Raji (cell line): ENCODE data around the gene CEP162.

Experiments
- POLR2A ChIP-seq: IDR thresholded peaks from 2 replicates; pipeline ENCODE4 v1.6.1; 2011; ENCODE audit warnings: low read depth, low read length, control low read depth; ENCODE audit not compliant: insufficient read depth

Gene CEP162

GRCh38 chr6:84251891-84252539 lies 24.6 kb upstream of the CEP162 start:
- TF ChIP-seq POLR2A, result no peak

GRCh38 chr6:84249724-84250123 lies 22.3 kb upstream of the CEP162 start:
- no peak for TF ChIP-seq POLR2A

DNA sequence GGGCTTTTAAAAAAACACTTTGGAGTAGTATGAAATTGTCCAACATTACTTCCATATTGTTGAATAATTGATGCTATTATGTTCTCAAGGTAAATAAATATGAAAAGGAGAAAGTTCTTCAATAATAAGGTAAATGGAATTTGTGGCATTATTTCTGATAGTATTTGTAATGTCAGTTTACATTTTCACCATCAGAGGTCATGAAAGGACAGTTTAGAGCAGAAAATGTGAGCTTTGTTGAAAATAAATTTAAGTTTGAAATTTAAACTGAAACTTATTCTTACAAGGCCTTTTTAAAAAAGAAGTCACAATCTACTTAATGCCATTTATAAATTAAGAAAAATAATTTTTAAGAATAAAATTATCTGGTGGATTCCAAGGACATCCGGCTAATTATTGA lies 15.8 kb upstream of the CEP162 start:
- TF ChIP-seq POLR2A, result no peak

DNA sequence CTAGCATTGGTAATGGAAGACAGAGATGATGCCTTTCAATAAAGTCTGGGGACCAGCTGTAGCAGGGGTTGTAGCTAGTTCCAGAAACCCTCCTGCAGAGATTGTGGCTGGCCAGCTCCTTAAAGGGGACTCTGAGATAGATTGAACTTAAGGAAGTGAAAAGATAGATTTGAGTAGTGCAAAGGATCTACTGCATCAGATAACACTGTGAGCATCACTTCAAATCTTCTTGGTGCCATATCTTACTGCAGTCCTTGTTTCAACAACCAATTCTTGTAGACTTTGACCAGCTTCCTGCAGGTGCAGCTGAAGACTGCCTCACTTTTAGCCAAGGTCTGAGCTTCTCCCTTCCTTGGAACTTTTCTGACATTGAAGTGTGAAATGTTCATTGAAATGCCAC lies 14.8 kb upstream of the CEP162 start:
- TF ChIP-seq POLR2A, result no peak

GRCh38 chr6:84228198-84228543 lies 728 bp upstream of the CEP162 start:
- no peak for TF ChIP-seq POLR2A

DNA sequence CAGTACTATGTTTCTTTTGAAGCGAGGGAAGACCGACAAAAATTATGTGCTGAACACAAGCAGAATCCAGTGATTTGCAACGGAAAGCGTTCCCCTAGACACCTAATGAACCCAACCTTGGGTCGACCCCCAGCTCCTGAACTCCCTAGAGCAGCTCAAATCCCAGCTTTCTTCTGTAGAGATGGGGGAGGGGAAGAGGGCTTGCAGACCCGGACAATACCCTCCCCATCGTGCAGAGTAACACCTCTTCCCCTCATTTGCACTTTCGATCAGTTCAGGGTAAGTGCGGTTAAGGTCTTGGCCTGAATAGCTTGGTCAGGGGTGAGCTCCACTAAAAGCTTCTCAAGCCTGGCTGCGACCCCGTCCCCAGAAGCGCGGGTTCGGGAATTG lies 404 bp downstream of the CEP162 start:
- TF ChIP-seq POLR2A, result no peak

- no peak for TF ChIP-seq POLR2A
Measured at GRCh38 chr6:84224251-84224650, 3.2 kb downstream of the CEP162 start.

- no peak for TF ChIP-seq POLR2A
Measured at GRCh38 chr6:84222426-84222825, 5.0 kb downstream of the CEP162 start.

GRCh38 chr6:84220809-84221409 lies 6.5 kb downstream of the CEP162 start:
- no peak for TF ChIP-seq POLR2A

- TF ChIP-seq POLR2A, result no peak
Measured at GRCh38 chr6:84218091-84218490, 9.4 kb downstream of the CEP162 start.

- no peak for TF ChIP-seq POLR2A
Measured at GRCh38 chr6:84213217-84213616, 14.2 kb downstream of the CEP162 start.

GRCh38 chr6:84204011-84204410 lies 23.4 kb downstream of the CEP162 start:
- no peak for TF ChIP-seq POLR2A

- TF ChIP-seq POLR2A, result no peak
Measured at GRCh38 chr6:84197708-84198107, 29.7 kb downstream of the CEP162 start.

DNA sequence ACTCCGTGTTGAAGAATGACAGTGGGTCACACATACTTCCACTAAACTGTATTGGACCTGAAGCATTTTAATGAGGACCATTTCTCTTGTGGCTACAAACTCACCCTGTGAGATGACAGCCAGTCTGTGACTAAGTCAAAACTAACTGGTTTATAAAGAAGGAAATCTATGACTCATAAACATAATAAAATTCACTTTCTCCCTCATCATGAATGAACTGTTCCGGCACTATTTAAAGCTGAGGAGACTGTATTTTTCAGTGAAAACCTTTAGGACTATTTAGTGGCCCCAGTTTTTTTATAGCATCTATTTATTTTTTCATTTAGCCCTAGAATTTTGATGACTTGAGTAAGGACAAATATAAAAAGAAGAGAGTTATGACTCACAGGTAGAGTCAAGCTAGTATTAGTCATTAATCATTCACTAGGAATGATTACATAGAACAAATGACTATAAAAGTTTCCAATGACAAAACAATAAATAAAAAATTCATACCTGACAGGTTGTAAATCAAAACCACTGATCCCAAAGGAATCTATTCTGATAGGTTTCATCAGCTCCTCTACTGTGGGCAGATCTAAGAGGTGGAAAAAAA lies 34.2 kb downstream of the CEP162 start:
- no peak for TF ChIP-seq POLR2A

DNA sequence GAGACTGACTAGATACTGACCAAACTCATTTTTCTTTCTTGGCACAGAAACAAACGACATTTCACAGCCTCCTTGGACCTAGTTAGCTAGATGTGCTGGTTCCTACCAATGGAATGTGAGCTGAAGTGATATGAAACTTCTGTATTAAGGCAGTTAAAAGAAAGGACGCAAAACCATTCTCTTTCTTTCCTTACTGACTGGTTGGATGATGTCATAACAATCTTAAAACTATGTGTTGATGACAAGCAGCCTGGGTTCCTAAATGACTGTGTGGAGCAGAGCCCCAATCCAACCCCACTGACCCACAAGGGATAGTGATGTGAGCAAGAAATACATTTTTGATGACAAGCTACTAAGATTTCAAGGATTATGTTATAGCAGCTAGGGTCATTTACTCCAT lies 35.6 kb downstream of the CEP162 start:
- TF ChIP-seq POLR2A, result no peak

DNA sequence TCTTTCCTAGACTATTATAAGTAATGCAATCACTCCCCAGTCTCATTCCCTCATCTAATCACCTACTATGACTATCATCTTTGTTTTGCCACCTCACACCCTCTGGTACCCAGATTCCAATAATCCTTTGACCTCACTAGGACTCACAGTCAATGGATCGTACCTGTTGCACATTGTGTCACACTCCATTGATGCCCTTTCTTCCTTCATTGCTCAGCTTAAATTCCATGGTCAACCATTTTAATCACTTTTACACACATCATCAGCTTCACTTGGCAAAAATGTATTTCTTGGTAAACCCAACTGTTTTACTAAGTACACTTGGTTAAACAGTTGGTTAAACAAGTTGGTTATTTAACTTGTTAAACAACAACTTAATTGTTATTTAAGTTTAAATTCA lies 44.0 kb downstream of the CEP162 start:
- TF ChIP-seq POLR2A, result no peak

DNA sequence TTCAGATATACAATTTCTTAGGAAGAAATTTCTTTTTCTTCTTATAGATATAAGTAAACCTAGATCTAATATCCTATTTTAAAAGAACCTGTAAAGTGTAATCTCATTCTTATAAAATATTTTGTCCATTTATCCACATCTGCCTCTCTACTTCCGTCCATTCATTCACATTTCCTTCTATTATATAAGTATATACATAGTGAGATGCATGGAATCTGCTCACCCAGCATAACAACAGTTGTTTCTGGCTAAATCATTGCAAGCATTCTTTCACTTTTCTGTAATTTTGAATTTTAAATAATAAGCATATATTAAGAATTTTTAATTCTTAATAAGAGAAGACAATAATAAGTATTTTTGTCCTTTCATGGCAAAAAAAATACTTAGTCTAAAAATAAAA lies 45.4 kb downstream of the CEP162 start:
- TF ChIP-seq POLR2A, result no peak
